Measurements from ENCODE around the gene MAP3K6.

Gene MAP3K6

DNA sequence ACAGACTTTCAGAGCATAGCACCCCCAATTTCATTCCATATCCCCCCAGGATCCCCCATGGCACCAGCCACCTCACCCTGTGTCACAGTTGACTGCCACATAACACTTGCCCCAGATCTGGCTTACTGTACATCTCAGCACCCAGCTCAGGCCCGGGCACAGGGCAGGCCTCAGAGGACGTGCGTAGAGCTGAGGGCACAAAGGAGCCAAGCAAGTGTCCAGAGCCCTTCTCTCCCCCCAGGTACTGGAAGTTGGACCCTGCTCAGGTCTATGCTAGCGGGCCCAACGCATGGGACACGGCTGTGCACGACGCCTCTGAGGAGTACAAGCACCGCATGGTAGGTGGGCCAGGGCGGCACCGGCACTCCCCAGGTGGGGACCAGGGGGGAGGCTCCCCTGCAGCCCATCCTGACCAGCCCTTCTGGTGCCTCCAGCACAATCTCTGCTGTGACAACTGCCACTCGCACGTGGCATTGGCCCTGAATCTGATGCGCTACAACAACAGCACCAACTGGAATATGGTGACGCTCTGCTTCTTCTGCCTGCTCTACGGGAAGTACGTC, 33.0 kb downstream of the MAP3K6 start:
- no peak for DNase-seq

DNA sequence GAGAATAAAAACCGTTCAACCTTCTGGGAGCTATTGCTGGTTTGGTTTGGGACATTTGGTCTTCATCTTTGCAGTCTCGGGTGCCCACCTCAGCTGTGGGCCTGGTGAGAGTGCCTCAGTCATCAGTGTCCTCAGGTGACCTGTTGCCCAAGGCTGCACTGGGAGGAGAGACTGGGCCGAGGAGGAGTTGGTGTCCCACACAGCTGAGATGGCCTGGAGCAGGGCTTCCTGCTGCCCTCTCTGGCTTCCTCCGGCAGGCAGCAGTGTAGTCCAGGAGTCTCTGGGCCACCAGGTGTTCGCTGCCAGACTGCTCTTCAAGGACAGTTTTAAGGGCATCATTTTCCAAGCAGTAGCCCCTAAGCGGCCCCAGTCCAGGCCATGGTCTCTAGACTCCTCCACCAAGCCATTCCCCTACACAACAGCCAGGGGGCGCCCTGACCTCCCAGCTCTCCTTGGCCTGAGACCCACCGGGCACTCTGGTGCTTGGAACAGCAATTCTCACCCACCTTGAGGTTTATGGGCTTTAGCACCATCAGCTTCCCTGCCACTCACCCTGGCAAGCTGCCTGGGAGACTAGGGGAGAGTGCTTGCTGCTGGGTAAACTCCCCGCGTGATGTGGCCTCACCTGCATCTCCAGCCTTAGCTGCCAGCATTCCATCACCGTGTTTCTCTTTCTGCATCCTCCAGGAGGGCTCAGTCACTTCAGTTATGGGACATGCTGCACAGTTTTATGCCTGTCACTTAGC, 34.1 kb downstream of the MAP3K6 start:
- DNase-seq: peak; percentile 51

DNA sequence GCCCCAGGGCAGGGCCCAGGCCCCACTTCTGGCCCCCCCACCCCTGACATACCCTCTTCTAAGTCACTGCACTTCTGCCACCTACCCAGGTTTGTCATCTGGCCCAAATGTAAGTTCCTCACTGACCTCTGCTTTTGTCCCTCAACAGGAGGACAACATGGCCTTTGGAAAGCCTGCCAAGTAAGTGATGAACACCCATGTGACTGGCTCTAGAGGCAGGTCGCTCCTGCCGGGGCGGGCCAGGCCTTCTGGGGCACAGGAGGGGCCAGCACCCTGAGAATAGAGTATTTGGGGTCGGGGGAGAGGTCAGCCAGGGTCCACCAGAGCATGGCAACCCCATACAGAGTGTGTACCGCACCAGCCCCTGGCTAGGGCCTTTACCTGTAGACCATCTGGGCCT, 34.8 kb downstream of the MAP3K6 start:
- DNase-seq: no peak

DNA sequence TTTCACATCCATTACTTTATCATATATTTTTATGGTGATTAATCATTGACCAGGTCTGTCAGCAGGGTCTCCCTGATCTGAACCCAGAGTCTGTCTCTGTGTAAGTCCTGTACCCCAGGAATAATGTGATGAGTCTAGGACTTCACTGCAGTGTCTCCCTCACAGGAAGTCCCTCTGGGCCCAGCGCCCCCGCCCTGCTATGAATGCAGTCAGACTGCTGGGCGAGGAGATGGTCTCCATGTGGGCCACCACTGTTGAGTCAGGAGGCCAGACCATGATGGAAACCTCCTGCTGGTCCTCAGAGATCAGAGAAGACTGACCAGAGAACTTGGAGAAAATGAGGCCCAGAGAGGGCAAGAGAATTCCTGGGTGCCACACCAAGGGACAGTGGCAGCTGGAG, 35.3 kb downstream of the MAP3K6 start:
- no peak for DNase-seq

DNA sequence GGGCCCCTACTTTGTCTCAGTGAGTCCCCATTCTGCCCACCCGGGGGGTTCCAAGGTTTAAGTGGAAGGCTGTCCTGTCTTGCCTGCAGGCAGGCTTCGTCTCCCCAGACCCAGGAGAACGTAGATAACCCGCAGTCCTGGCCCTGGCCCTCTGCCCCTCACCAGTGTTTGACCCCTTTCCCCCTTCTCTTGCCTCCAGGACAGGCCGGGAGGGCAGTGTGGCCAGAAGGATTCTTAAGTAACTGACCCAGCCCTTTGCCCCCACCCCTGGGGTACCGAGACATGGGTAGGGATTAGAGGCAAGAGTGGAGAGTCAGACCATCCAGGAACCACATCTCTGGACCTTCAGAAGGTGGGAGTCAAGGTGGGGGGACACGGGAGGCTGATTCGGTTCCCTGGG, 36.0 kb downstream of the MAP3K6 start:
- no peak for DNase-seq

DNA sequence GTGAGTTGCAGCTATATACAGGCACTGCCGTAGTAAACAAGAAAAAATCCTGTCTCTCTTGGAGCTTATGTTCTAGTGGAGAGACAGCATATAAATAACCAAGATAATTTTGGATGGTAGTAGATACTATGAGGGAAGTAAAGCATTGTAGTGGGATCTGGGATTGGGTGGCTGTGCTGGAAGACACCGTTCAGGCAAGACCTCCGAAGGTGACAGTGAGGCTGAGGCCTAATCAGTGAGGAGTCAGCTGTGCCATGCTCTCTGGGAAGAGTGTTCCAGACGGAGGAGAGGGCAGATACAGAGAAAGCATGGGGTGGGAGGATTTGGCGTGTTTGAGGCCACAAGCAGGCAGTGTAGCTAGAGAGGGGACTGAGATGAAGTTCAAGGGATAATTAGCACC, 38.8 kb downstream of the MAP3K6 start:
- no peak for DNase-seq

DNA sequence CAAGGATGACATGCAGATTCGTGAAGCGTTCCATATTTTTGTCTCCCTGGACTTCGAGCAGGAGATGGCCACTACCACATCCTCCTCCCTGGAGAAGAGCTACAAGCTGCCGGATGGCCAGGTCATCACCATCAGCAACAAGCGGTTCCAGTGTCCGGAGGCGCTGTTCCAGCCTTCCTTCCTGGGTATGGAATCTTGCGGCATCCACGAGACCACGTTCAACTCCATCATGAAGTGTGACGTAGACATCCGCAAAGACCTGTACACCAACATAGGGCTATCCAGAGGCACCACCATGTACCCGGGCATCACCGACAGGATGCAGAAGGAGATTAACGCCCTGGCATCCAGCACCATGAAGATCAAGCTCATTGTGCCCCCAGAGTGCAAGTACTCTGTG, 41.5 kb downstream of the MAP3K6 start:
- DNase-seq: no peak

DNA sequence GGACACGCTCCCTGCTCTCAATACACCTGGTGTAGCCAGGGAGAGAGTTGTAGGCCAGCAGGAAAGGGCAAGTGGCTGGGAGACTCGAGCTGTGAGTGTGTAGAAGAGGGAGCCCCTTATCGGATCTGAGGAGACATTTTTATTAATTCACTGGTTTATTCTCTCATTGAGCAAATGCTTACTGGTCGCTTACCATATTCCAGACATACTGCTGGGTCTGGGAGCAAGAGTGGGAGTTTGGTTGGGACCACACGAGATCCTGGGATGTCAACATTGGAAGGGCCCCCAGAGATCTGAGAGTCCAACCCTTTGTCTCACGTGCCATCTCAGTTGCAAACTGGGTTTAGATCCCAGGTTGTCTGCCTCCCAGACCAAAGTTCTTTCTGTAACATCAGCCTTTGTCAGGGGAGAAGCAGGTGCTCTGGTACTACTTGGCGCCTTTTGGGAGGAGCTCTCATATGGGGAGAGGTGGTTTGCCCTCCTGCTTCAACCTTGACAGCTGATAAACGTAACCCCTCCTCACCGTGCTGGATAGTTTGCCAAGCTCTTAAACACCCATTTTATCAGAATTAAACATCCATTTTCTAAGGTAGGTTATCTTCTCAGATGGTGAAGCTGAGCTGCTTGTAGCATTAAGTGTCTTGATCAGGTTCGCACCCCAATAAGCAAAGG, 44.1 kb downstream of the MAP3K6 start:
- no peak for DNase-seq

DNA sequence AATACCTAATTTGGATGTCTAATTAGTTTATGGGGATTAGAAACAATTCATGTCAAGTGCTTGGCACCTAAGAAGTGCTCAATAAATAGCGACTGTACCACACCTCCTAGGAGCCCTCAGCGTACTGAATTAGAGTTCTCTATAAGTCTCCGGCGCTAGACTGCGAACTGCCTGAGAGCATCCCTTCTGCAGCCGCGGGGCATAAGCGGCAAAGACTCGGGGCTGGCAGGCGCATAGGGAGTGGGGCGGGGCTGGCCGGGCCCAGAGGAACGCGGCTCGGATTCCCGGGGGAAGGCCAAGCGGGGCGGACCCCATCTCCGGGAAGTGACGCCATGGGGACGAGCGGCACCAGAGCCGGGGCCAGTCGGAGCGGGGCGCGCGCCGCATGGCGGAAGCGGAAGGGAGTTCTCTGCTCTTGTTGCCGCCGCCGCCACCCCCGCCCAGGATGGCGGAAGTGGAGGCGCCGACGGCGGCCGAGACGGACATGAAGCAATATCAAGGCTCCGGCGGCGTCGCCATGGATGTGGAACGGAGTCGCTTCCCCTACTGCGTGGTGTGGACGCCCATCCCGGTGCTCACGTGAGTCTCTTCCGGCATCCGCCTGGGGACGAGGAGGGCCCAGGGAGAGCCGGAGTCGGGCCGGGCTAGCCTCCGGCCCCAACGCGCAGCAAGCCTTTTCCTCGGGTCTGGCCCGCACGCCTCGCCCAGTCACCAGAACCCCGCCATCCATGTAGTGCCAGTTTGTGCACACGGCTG, 44.8 kb downstream of the MAP3K6 start, which contains the start of gene TMEM222:
Gene TMEM222, plus strand, starts transcription at position 351 of the 756 bp plus-strand sequence. Its CDS starts 35 bp downstream, at position 386.
- DNase-seq: peak; percentile 96

DNA sequence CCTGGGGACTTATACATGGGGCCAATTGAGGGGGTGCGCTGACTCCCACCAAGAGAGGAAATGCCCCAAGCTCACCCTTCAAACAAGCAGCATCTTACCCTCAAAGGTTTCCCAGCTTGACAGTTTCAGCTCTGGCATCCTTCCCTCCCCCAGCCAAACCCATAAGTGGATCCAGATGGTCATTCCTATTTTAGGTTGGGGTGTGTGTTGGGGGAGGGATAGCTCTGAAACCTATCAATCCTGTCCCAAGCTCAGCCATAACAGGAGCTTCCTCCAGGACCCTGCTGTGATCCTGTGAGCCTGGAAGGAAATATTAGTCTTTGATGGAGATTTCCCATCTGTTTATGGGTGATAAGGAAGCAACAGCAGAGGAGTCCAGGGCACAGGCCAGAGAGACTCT, 48.2 kb downstream of the MAP3K6 start:
- no peak for DNase-seq

DNA sequence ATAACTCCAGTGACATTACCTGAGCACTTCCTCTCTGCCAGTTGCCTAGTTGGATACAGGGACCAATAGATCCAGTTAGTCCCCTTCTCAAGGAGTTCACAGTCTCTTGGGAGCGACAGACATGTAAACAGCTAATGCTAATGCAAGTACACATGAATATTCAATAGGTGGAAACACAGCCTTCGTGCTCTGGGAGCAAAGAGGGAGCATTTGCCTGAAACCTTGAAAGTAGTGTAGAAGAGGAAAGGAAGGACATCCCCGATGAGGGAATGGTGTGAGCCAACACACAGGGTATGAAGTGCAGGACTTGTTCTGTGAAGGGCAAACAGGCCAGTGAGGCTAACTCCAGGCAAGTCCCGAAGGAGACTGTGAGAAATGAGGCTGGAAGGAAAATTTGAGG, 48.6 kb downstream of the MAP3K6 start:
- DNase-seq: no peak

DNA sequence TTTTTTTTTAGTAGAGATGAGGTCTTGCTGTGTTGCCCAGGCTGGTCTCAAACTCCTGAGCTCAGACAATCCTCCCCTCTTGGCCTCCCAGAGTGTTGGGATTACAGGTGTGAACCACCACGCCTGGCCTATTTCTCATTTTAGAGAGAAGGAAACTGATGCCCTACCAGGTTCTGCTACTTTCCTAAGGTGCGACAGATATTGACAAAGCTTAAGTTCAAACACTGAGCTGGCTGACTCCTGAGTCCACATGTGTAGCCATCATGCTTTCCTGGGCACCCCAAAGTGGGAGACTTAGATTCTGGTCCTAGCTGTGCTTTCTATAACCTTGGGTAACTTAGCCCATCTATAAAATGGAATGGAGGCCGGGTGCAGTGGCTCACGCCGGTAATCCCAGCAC, 49.9 kb downstream of the MAP3K6 start:
- DNase-seq: no peak

DNA sequence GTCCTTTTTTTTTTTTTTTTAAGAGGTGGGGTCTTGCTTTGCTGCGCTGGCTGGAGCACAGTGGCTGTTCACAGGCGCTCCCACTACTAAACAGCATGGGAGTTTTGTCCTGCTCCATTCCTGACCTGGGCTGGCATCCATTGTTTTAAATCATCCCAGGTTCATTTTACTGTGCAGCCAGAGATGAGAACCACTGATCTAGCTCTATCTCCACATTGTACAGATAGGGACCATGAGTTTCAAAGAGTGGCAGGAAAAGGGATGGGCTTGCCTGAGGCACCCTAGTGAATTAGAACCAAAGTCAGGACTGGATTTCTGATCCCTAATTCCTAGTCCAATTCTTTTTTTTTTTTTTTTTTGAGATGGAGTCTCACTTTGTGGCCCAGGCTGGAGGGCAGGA, 52.0 kb downstream of the MAP3K6 start:
- DNase-seq: no peak

DNA sequence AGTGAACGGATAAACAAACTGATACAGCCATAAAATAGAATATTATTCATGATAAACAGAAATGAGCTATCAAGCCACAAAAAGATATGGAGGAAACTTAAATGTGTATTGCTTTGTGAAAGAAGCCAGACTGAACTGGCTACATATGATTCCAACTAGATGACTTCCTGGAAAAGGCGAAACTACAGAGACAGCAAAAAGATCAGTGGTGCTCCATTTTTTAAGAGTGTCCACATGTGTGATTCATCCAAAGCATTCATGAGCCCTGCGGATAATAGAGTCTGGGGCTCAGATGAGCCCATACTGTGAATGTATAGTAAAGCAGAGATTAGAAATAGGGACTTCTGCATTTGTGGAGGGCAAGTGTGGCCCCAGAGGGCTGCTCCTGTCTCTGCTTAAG, 52.6 kb downstream of the MAP3K6 start:
- no peak for DNase-seq

DNA sequence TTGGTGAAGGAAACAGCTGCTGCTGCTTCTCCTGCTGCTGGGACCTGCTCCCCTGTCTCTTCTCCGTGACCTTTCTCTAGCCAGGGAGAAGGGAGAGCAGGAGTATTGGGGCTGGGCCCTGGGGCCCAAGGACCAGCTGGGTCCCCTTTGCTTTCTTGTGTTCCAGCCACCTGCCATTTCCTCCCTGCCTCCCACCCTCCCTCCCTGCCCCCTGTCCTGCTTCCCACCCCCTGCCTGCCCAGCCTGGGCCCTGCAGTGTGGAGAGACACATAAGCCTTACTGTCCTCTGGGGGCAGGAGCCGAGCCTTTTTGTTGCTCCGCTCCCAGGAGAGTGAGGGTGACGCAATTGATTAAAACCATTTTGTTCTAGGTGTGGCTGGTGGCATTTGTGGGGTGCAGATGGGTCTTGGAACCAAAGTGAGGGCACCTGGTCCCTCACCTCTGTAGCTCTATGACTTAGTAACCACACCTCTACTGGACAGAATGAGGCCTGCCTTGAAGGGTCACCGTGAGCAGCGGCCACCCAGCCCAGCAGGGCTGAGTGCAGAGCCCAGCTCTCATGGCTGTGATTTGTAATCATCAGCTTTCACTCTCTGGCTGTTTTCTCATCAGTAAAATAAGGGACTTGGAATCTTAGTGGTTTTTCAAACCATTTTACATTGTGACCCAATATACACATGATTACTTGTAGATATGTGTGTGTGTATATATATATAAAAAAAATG, 58.7 kb downstream of the MAP3K6 start:
- DNase-seq: no peak

DNA sequence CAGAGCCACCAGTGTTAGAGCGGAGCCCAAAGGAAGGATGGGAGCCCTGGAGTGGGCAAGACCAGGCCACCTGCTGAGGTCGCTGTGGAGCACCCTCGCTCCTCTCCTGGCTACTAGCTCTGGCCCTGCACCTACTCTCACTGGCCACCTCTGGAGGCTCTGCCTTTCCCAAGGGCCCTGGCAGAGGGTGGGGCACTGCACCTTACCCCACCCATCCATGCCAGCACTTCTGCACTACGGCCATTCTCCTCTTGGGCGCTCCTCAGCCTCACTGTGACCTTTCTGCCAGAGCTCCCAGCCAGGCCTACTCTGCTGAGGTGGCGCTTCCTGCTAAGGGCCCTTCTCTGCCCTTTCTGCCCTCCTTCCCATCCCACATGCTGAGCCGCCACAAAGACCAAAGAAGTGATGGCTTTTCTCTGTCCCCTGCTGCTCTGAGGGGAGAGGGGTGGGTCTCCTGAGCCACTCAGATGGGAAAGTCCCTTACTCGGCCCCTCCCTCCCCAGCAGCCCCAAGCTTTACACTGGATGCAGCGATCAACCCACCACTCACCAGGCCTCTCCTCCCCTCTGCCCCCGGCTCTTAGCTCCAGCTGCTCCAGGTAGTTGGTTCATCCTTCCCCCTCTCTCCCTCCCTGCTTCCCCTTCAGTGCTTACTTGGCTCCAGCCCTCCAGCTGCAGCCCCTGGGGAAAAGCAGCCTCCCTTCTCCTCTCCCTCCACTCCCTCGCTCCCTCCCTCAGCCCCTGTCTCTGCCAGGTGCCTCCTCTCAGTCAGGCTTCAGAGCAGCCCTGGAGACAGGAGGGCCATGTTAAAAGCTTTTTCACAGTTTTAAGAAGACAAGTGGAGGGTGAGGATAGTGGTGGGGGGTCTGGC, 59.6 kb downstream of the MAP3K6 start:
- DNase-seq: no peak

DNA sequence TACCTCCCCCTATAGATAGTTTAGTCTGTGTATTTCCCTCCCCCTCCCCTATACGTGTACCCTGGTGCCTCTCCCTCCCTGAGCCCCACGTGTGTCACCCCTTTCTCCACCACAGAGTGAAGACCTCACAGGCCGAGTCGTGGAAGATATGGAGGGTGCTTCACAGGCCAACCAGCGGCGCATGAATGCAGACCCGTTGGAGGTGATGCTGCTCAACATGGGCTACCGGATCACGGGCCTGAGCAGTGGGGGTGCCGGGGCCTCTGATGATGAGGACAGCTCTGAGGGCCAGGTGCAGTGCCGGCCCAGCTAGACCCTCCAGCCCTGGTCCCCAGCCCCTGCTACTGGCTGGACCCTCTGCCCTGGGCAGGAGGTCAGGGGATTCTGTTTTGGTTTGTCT, 60.7 kb downstream of the MAP3K6 start:
- DNase-seq: no peak
